Prostate gland (tissue), 2 donors: ENCODE measurements around the gene TPR. TPM values are rescaled to one million over a fixed set of nuclear protein-coding genes. Genes with fewer than 3 reads are reported as not detected.

ENCODE experiments used
- DNase-seq: peaks from one replicate; pipeline ENCODE4 v3.0.0-alpha.2; 2019; ENCODE audit warnings: low spot score
- H3K27ac ChIP-seq, 2 donors: fragments of 200-600 bp; sonication (generic); 2 replicates each; pipeline ENCODE4 v1.5.1; 2017 to 2019
- H3K27me3 ChIP-seq: fragments of 200-600 bp; sonication (generic); replicated peaks from 2 replicates; pipeline ENCODE4 v1.5.1; 2019; ENCODE audit not compliant: insufficient read depth
- H3K36me3 ChIP-seq, 2 donors: fragments of 200-600 bp; sonication (generic); 1 replicate in 1 of 2; 2 replicates in 1 of 2; pipeline versions ENCODE4 v1.5.1 to v1.8.1; 2017 to 2019
- H3K4me1 ChIP-seq: fragments of 200-600 bp; sonication (generic); replicated peaks from 2 replicates; pipeline ENCODE4 v1.5.1; 2019
- H3K4me3 ChIP-seq, 2 donors: fragments of 200-600 bp; sonication (generic); 2 replicates each; pipeline ENCODE4 v1.5.1; 2017 to 2019
- H3K9me3 ChIP-seq: fragments of 200-600 bp; sonication (generic); 2 replicates; pipeline ENCODE4 v1.5.1; 2017
- POLR2A ChIP-seq: fragments of 450-650 bp; IDR thresholded peaks from one replicate; pipeline ENCODE4 v1.6.1; 2016; ENCODE audit warnings: antibody characterized with exemption, mild to moderate bottlenecking
- POLR2AphosphoS5 ChIP-seq: sonication (generic); formaldehyde crosslinking; IDR thresholded peaks from one replicate; pipeline ENCODE4 v1.6.1; 2017; ENCODE audit warnings: antibody characterized with exemption
- WGBS: methylation state at CpG from one replicate; pipeline ENCODE4 v1.1.5; 2018; 5-methylcytosine and 5-hydroxymethylcytosine counted together
- intact Hi-C: fragments of 100-400 bp; cut with DNase I; formaldehyde crosslinking; loops from one replicate; pipeline ENCODE4 v1.14.2; 2022
- total RNA-seq, 2 donors: library from RNA; depleted of rRNA; stranded (reverse); fragments of >200 nt; gene quantifications; one replicate each; pipeline ENCODE4 v1.1.0, GENCODE V29; 2016
- TF ChIP-seq, protein P1 (sequence below), 4 experiments: fragments of 200-600 bp in 2 of 4; fragments of 450-650 bp in 2 of 4; sonication (generic) in 2 of 4; IDR thresholded peaks; 1 replicate in 3 of 4; 2 replicates in 1 of 4; pipeline ENCODE4 v1.5.1; 2016 to 2019; ENCODE audit warnings: antibody characterized with exemption in 4 of 4, mild to moderate bottlenecking in 2 of 4, moderate library complexity in 2 of 4

Gene TPR
- total RNA-seq, 2 donors from 2014 or later: 46.7 to 110 TPM

GRCh38 chr1:186292875-186293274 is 82.2 kb downstream of the TPR start:
- TF ChIP-seq, protein P1, sequence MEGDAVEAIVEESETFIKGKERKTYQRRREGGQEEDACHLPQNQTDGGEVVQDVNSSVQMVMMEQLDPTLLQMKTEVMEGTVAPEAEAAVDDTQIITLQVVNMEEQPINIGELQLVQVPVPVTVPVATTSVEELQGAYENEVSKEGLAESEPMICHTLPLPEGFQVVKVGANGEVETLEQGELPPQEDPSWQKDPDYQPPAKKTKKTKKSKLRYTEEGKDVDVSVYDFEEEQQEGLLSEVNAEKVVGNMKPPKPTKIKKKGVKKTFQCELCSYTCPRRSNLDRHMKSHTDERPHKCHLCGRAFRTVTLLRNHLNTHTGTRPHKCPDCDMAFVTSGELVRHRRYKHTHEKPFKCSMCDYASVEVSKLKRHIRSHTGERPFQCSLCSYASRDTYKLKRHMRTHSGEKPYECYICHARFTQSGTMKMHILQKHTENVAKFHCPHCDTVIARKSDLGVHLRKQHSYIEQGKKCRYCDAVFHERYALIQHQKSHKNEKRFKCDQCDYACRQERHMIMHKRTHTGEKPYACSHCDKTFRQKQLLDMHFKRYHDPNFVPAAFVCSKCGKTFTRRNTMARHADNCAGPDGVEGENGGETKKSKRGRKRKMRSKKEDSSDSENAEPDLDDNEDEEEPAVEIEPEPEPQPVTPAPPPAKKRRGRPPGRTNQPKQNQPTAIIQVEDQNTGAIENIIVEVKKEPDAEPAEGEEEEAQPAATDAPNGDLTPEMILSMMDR (IDR thresholded peaks at IDR 0.05): no peak
- no peak for TF ChIP-seq POLR2AphosphoS5
- TF ChIP-seq POLR2A: no peak
- Histone ChIP-seq H3K27ac (no peak overlapping the region), H3K27me3 (no peaks in the 10 kb centered on the region), H3K9me3 (no peaks in the 10 kb centered on the region), H3K4me1 (no peaks in the 10 kb centered on the region), H3K4me3 (no peak overlapping the region), H3K36me3 (no peaks in the 10 kb centered on the region)
- no peak for DNase-seq
- intact Hi-C loops: no loop called here
- WGBS: 72% methylated on average over 1 of the region's 1 CpG

DNA sequence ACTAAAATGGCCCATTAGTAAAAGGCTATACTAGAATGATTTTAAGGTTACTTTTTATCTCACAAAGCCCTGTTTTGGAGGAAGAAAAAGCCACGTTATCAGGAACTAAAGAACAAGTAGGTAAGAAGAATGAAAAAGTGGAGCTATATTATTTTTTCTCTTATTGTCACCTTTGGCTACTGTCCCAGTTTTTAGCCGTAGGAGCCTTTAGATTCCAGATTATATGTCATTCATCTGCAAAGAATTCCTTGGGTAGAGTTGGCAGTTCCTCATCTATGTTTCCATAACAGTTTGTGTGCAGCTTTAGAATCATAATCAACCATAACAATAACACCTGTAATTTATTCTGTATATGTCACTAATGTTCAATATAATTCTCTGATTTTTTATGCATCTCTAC is 83.8 kb downstream of the TPR start:
- DNase-seq: no peak
- H3K4me1 ChIP-seq: no peaks in the 10 kb centered on the region
- WGBS: 45% methylated on average over 2 of the region's 2 CpGs
- H3K27me3 ChIP-seq: no peaks in the 10 kb centered on the region
- intact Hi-C loops: no loop called here
- no peaks in the 10 kb centered on the region for H3K9me3 ChIP-seq
- TF ChIP-seq, protein P1 (IDR thresholded peaks at IDR 0.05): no peak
- TF ChIP-seq POLR2AphosphoS5 (no peak), POLR2A (no peak)
- H3K4me3 ChIP-seq: no peak overlapping the region
- no peaks in the 10 kb centered on the region for H3K36me3 ChIP-seq
- H3K27ac ChIP-seq: no peak overlapping the region

DNA sequence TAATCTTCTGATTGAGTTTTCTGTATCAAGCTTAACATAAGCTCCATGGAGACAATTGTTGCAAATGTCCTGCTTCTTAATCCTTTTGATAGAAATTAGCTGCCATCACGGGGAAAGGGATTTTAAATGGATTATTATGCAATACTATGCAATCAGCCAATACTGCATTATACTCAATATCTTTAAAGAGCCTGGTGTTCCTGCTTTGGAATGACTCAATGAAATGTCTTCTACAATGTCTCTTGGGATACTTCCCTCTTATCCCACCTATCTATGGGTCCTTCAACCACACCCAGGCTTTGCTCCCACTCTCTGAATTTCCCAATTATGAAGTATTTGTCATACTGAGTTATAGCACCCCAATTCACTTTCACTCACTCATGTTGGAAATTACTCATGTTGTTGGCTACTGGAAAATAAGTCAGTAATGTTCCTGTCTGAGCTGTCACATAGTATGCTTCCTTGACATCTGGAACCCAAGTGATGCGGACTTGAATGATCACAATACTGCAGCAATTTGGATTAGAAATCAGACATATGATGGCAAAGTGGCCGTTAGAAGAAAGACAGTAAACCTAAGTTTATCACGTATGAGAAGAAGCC is 85.0 kb downstream of the TPR start:
- intact Hi-C loops: no loop called here

GRCh38 chr1:186286615-186287315 is 88.3 kb downstream of the TPR start:
- H3K27me3 ChIP-seq: no peaks in the 10 kb centered on the region
- WGBS: 79% methylated on average over 7 of the region's 7 CpGs
- no peaks in the 10 kb centered on the region for H3K36me3 ChIP-seq
- H3K4me1 ChIP-seq: no peaks in the 10 kb centered on the region
- H3K9me3 ChIP-seq: no peaks in the 10 kb centered on the region
- TF ChIP-seq POLR2A (no peak), POLR2AphosphoS5 (no peak)
- TF ChIP-seq, protein P1 (IDR thresholded peaks at IDR 0.05): no peak
- no peak overlapping the region for H3K4me3 ChIP-seq
- no peak for DNase-seq
- intact Hi-C loops: no loop called here
- H3K27ac ChIP-seq: no peak overlapping the region

More for the DNA sequence above, 85.0 kb downstream of the TPR start:
- DNase-seq: no peak
- no peak overlapping the region for H3K27ac ChIP-seq
- no peaks in the 10 kb centered on the region for H3K36me3 ChIP-seq
- H3K4me1 ChIP-seq: no peaks in the 10 kb centered on the region
- H3K27me3 ChIP-seq: no peaks in the 10 kb centered on the region
- TF ChIP-seq, protein P1 (IDR thresholded peaks at IDR 0.05): no peak
- no peak for TF ChIP-seq POLR2A
- no peak for TF ChIP-seq POLR2AphosphoS5
- no peaks in the 10 kb centered on the region for H3K9me3 ChIP-seq
- whole genome bisulfite sequencing: 87% methylated on average over 4 of the region's 4 CpGs
- H3K4me3 ChIP-seq: no peak overlapping the region

DNA sequence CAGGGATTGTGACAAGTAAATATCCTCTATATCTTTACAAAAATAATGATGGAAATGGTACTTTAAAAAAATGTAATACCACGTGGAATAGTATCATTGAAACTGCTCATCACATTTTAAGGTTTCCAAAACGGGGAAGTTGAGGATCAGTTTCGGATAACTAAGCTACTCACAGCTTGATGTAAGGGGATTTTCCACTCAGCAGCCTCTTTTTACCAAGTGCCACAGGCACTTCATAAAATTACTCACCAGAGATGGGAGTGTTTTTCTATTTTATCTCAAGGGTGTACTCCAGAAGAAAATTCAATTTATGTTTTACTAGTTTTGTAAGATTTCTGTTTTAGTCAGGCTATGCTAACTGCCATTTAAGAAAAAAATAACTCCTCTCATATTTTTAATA is 91.7 kb downstream of the TPR start:
- WGBS: 65% methylated on average over 3 of the region's 3 CpGs
- H3K9me3 ChIP-seq: no peaks in the 10 kb centered on the region
- no peaks in the 10 kb centered on the region for H3K36me3 ChIP-seq
- intact Hi-C loops: no loop called here
- no peak overlapping the region for H3K27ac ChIP-seq
- no peak for DNase-seq
- no peaks in the 10 kb centered on the region for H3K27me3 ChIP-seq
- no peaks in the 10 kb centered on the region for H3K4me1 ChIP-seq
- H3K4me3 ChIP-seq: no peak overlapping the region
- TF ChIP-seq POLR2AphosphoS5 (no peak), POLR2A (no peak)
- TF ChIP-seq, protein P1 (IDR thresholded peaks at IDR 0.05): no peak
